ENCODE data around the gene EIPR1. TPM values are rescaled to one million over a fixed set of nuclear protein-coding genes. Genes with fewer than 3 reads are reported as not detected.

The EIPR1 gene
- total and polyA plus RNA-seq, 10 of the 15 experiments (the other 5 are each of a cell fraction or from before 2014, with no cell fraction given), result 23.6 to 61.2 (median 42.2) TPM

DNA sequence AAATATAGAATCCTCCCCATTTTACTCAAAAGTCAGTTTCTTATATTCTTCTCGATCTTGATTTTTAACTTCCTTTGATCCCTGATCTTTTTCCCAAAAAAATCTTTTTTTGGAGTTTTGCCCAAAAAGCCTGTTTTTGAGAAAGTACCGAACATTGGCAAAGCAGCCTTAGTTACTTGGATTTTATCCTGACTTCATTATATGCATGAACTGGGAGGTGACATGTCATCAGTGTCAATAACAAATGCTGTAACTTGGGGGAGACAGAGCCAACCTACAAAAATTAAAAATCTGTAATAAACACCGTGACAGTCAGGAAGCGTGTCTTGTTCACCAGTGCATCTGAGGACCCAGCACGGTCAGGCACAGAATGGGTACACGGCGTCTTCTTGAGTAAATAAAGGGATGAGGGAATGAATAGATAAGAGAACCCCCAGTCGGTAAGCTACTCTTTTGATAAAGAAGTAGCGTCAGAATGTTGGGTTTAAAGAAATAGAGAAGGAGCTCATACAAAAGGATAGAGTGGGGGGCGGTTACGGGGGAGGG is 26.8 kb upstream of the EIPR1 start:
- SMC1A ChIA-PET (ENCODE audit: uncharacterized antibody, unreplicated experiment), result interaction anchor here (1.2 to 2.1 kb wide), 3 partner anchors 18 to 27 kb away, joined by 3 to 9 read pairs (median 4); partner anchors contain the start of gene EIPR1
- Histone ChIP-seq H3K36me3 (ENCODE audit: control insufficient read depth in 2 of 2, insufficient read depth in 2 of 2, low read length in 1 of 2) (peaks cover 6 to 9% of the 10 kb centered on the region in 2 experiments), H3K4me2 (ENCODE audit: control insufficient read depth, insufficient read depth) (no peak overlapping the region), H3K27me3 (replicated peaks in 1 of 2; ENCODE audit: control insufficient read depth in 2 of 2, insufficient read depth in 2 of 2, low read length in 1 of 2) (no peaks in the 10 kb centered on the region), H2AFZ (ENCODE audit: control insufficient read depth, low read depth, low read length) (no peak overlapping the region), H3K4me3 (no peak overlapping the region), H3K27ac (ENCODE audit: control insufficient read depth, insufficient read depth) (peak overlapping the region; percentile 79), H3K9me3 (replicated peaks; ENCODE audit: control insufficient read depth, insufficient read depth, low read length) (no peaks in the 10 kb centered on the region; the same call in 2 of the 3 replicates), H4K20me1 (ENCODE audit: control insufficient read depth, insufficient read depth) (no peaks in the 10 kb centered on the region), H3K79me2 (ENCODE audit: control insufficient read depth, insufficient read depth, low read length) (peaks cover 5% of the 10 kb centered on the region), H3K4me1 (ENCODE audit: control insufficient read depth, insufficient read depth, low read length) (peaks cover 18% of the 10 kb centered on the region), H3K9ac (ENCODE audit: control insufficient read depth, insufficient read depth, low read length) (peak overlapping the region; percentile 18; the same call in 1 of the 2 replicates)
- DNase-seq (ENCODE audit: low read depth, low spot score), result no peak
- intact Hi-C loops (cut with micrococcal nuclease; ENCODE audit: unreplicated experiment) (no loop called here), in situ Hi-C loops (cut with MboI) (no loop called here)
- RAD21 ChIA-PET (ENCODE audit: unreplicated experiment), result no interaction called here
- no peak for FAIRE-seq
- POLR2A ChIA-PET, result interaction anchor here (0.6 kb wide), 1 partner anchor 1144 kb away, joined by 3 read pairs; no protein-coding TSS in a partner anchor
- no TSS peak for BruUV-seq (replicated peaks)
- WGBS (ENCODE audit: insufficient coverage, insufficient replicate concordance, low lambda C conversion rate, missing lambda C conversion rate), result 84% methylated on average over 11 of the region's 11 CpGs
- no peak for ATAC-seq
- CTCF ChIA-PET, result interaction anchor here (1.1 to 1.3 kb wide), 2 partner anchors 9 to 247 kb away, joined by 3 to 4 read pairs; no protein-coding TSS in a partner anchor
- TF ChIP-seq EGR1 (IDR thresholded peaks at IDR 0.05; ENCODE audit: borderline replicate concordance in 1 of 2, low read depth in 2 of 2, low read length in 2 of 2), result no peak
- TF ChIP-seq MTA2 (IDR thresholded peaks at IDR 0.05; ENCODE audit: low read depth), result no peak
- no peak for TF ChIP-seq CREB1 (IDR thresholded peaks at IDR 0.05; ENCODE audit: low read depth)
- TF ChIP-seq KAT2A (conservative IDR thresholded peaks at IDR 0.05; ENCODE audit: control insufficient read depth, low read depth, low read length), result no peak
- no peak for TF ChIP-seq LARP7 (IDR thresholded peaks at IDR 0.05)
- TF ChIP-seq SMARCA5 (IDR thresholded peaks at IDR 0.05), result no peak
- no peak for TF ChIP-seq STAT3 (IDR thresholded peaks at IDR 0.05; ENCODE audit: low read depth, low read length)
- no peak for TF ChIP-seq PML (IDR thresholded peaks at IDR 0.05; ENCODE audit: low read length)
- TF ChIP-seq, protein P1, sequence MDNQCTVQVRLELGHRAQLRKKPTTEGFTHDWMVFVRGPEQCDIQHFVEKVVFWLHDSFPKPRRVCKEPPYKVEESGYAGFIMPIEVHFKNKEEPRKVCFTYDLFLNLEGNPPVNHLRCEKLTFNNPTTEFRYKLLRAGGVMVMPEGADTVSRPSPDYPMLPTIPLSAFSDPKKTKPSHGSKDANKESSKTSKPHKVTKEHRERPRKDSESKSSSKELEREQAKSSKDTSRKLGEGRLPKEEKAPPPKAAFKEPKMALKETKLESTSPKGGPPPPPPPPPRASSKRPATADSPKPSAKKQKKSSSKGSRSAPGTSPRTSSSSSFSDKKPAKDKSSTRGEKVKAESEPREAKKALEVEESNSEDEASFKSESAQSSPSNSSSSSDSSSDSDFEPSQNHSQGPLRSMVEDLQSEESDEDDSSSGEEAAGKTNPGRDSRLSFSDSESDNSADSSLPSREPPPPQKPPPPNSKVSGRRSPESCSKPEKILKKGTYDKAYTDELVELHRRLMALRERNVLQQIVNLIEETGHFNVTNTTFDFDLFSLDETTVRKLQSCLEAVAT (IDR thresholded peaks at IDR 0.05), result no peak
- no peak for TF ChIP-seq NR2C1 (IDR thresholded peaks at IDR 0.05)
- TF ChIP-seq, protein P2, sequence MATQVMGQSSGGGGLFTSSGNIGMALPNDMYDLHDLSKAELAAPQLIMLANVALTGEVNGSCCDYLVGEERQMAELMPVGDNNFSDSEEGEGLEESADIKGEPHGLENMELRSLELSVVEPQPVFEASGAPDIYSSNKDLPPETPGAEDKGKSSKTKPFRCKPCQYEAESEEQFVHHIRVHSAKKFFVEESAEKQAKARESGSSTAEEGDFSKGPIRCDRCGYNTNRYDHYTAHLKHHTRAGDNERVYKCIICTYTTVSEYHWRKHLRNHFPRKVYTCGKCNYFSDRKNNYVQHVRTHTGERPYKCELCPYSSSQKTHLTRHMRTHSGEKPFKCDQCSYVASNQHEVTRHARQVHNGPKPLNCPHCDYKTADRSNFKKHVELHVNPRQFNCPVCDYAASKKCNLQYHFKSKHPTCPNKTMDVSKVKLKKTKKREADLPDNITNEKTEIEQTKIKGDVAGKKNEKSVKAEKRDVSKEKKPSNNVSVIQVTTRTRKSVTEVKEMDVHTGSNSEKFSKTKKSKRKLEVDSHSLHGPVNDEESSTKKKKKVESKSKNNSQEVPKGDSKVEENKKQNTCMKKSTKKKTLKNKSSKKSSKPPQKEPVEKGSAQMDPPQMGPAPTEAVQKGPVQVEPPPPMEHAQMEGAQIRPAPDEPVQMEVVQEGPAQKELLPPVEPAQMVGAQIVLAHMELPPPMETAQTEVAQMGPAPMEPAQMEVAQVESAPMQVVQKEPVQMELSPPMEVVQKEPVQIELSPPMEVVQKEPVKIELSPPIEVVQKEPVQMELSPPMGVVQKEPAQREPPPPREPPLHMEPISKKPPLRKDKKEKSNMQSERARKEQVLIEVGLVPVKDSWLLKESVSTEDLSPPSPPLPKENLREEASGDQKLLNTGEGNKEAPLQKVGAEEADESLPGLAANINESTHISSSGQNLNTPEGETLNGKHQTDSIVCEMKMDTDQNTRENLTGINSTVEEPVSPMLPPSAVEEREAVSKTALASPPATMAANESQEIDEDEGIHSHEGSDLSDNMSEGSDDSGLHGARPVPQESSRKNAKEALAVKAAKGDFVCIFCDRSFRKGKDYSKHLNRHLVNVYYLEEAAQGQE (IDR thresholded peaks at IDR 0.05; ENCODE audit: low read depth, low read length), result no peak
- no peak for TF ChIP-seq YBX1 (IDR thresholded peaks at IDR 0.05)
- TF ChIP-seq, protein P3, sequence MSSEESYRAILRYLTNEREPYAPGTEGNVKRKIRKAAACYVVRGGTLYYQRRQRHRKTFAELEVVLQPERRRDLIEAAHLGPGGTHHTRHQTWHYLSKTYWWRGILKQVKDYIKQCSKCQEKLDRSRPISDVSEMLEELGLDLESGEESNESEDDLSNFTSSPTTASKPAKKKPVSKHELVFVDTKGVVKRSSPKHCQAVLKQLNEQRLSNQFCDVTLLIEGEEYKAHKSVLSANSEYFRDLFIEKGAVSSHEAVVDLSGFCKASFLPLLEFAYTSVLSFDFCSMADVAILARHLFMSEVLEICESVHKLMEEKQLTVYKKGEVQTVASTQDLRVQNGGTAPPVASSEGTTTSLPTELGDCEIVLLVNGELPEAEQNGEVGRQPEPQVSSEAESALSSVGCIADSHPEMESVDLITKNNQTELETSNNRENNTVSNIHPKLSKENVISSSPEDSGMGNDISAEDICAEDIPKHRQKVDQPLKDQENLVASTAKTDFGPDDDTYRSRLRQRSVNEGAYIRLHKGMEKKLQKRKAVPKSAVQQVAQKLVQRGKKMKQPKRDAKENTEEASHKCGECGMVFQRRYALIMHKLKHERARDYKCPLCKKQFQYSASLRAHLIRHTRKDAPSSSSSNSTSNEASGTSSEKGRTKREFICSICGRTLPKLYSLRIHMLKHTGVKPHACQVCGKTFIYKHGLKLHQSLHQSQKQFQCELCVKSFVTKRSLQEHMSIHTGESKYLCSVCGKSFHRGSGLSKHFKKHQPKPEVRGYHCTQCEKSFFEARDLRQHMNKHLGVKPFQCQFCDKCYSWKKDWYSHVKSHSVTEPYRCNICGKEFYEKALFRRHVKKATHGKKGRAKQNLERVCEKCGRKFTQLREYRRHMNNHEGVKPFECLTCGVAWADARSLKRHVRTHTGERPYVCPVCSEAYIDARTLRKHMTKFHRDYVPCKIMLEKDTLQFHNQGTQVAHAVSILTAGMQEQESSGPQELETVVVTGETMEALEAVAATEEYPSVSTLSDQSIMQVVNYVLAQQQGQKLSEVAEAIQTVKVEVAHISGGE (CRISPR knock-in tag; IDR thresholded peaks at IDR 0.05), result no peak
